AG09319 (cell line): ENCODE data around the gene CEP131.
"Not testable (repeated sequence)": the region's sequence is repeated elsewhere in the genome, so short reads cannot be mapped to it uniquely, and the experiment has no call there.

ENCODE experiments used
- DNase-seq: peaks from one replicate; pipeline ENCODE4 v3.0.0-alpha.2; 2010; ENCODE audit warnings: low read depth; ENCODE audit errors: extremely low read depth
- TF ChIP-seq, protein P1 (sequence below): IDR thresholded peaks from 2 replicates; pipeline ENCODE4 v1.5.1; 2011; ENCODE audit warnings: low read depth, mild to moderate bottlenecking, inconsistent platforms, low read length, moderate library complexity

The CEP131 gene

DNA sequence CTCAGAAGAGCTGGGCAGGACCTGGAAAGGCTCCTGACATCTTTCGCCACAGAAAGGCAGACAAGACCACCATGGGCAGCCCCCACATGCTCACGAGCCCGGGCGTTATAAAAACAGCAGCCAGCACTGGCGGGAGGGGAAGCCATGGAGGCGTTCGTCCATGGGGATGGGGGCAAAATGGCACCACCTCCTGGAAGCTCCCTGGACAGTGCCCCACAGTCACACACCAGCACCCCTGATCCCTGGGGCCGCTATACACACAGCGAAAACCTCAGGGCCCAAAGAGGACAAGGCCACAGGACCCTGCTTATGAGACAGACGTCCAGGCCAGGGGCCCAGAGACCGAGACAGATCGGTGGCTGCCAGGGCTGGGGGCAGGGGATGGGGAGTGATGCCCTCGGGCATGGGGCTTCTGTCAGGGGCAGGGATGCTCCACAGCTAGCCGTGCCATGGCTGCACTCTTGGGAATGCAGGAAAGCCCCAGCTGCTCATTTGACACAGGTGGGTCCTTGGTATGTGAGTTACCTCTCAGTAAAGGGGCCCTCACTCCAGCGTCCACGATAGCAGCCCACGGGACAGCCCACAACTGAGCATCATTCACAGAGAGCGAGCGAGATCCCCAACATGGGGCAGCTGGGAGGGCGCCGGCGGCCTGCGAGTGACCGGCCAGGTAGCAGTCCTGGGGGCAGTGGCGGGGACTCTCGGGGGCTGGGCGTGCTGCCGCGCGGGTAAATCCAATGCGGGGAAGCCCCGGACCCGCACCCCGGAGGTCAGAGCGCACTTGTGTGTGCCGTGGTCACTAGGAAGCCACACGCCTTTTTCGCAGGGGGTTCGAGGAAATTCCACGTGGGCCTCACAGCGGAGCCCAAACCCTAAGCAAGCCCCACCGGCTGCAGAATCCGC is 63.8 kb downstream of the CEP131 start:
- no peak for DNase-seq
- TF ChIP-seq, protein P1, sequence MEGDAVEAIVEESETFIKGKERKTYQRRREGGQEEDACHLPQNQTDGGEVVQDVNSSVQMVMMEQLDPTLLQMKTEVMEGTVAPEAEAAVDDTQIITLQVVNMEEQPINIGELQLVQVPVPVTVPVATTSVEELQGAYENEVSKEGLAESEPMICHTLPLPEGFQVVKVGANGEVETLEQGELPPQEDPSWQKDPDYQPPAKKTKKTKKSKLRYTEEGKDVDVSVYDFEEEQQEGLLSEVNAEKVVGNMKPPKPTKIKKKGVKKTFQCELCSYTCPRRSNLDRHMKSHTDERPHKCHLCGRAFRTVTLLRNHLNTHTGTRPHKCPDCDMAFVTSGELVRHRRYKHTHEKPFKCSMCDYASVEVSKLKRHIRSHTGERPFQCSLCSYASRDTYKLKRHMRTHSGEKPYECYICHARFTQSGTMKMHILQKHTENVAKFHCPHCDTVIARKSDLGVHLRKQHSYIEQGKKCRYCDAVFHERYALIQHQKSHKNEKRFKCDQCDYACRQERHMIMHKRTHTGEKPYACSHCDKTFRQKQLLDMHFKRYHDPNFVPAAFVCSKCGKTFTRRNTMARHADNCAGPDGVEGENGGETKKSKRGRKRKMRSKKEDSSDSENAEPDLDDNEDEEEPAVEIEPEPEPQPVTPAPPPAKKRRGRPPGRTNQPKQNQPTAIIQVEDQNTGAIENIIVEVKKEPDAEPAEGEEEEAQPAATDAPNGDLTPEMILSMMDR, result no peak

- DNase-seq, result no peak
- TF ChIP-seq, protein P1, result no peak
Observed at GRCh38 chr17:81157848-81158687, 64.7 kb downstream of the CEP131 start.

GRCh38 chr17:81156866-81157805 is 65.6 kb downstream of the CEP131 start:
- no peak for DNase-seq
- TF ChIP-seq, protein P1, result no peak

DNA sequence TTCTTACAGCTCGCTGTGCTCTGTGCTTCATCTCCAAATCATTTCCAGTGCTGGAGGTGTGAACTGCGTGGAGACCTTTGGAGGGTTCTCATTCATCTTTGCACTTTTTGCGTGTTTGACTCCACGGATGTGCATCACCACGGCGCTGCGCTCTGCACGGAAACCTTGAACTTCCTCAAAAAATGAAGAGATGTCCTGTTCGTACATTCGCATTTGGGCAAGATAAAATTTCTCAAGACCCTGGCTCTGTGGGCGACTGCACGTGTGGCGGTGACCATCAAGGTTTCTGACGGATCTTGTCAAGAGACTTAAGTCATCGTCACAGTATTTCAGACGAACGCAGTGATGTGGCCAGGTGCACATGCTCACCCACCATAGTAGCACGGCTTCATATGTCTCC is 67.8 kb downstream of the CEP131 start:
- TF ChIP-seq, protein P1, result no peak
- no peak for DNase-seq

DNA sequence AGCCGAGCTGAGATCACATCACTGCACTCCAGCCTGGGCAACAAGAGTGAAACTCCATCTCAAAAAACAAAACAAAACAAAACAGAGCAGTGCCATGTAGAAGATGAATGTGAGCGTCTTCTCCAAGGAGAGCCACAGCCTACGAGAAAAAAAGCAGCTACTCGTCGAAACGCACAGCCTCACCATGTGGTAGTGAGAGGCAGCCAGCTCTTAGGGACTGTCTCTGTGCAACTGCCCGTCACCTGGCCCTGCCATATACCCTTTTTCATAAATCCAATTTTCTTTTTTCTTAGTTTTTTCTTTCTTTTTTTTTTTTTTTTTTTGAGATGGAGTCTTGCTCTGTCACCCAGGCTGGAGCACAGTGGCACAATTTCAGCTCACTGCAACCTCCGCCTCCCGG is 68.7 kb downstream of the CEP131 start:
- DNase-seq, result not testable (repeated sequence)

GRCh38 chr17:81153340-81153803 is 69.4 kb downstream of the CEP131 start:
- no peak for DNase-seq
- TF ChIP-seq, protein P1, result no peak

GRCh38 chr17:81152288-81152828 is 70.4 kb downstream of the CEP131 start:
- no peak for DNase-seq

More at GRCh38 chr17:81152288-81152828, 70.4 kb downstream of the CEP131 start:
- TF ChIP-seq, protein P1, result no peak
